Osteoblast (primary cell): ENCODE data around the gene ING5. TPM values are rescaled to one million over a fixed set of nuclear protein-coding genes. Genes with fewer than 3 reads are reported as not detected.
A peak's percentile ranks its signal among the peaks of the same experiment; 100 is the strongest.

Experiments used
- DNase-seq: peaks from one replicate; pipeline ENCODE4 v3.0.0; 2011; ENCODE audit warnings: low spot score, mixed read lengths; ENCODE audit not compliant: insufficient read length; ENCODE audit errors: missing footprints
- H2AFZ ChIP-seq: 2 replicates; pipeline ENCODE4 v1.6.0; 2011; ENCODE audit warnings: mild to moderate bottlenecking, low read length
- H3K27ac ChIP-seq: 2 replicates; pipeline ENCODE4 v1.5.1; 2011; ENCODE audit warnings: mild to moderate bottlenecking, low read depth, low read length, moderate library complexity
- H3K27me3 ChIP-seq: 2 replicates; pipeline ENCODE4 v1.6.0; 2012; ENCODE audit warnings: mild to moderate bottlenecking, control low read depth, inconsistent platforms, low read length, moderate library complexity; ENCODE audit not compliant: insufficient read depth
- H3K36me3 ChIP-seq: 2 replicates; pipeline ENCODE4 v1.5.1; 2011; ENCODE audit warnings: mild to moderate bottlenecking, low read length, control low read depth, moderate library complexity; ENCODE audit not compliant: insufficient read depth
- H3K4me1 ChIP-seq: 2 replicates; pipeline ENCODE4 v1.5.1; 2011; ENCODE audit warnings: mild to moderate bottlenecking, low read length, control low read depth, moderate library complexity; ENCODE audit not compliant: insufficient read depth
- H3K4me2 ChIP-seq: 2 replicates; pipeline ENCODE4 v1.6.0; 2011; ENCODE audit warnings: mild to moderate bottlenecking, low read length; ENCODE audit not compliant: insufficient read depth
- H3K4me3 ChIP-seq: fragments of 200-600 bp; sonication (generic); 3 replicates; pipeline ENCODE4 v1.5.1; 2012; ENCODE audit warnings: mild to moderate bottlenecking, low read length, inconsistent platforms; ENCODE audit not compliant: insufficient read depth
- H3K79me2 ChIP-seq: 2 replicates; pipeline ENCODE4 v1.6.0; 2012; ENCODE audit warnings: mild to moderate bottlenecking, low read length, control low read depth, inconsistent platforms; ENCODE audit not compliant: insufficient read depth
- H3K9me3 ChIP-seq: 2 replicates; pipeline ENCODE4 v1.5.1; 2011; ENCODE audit warnings: low read depth, low read length, control low read depth
- H4K20me1 ChIP-seq: 2 replicates; pipeline ENCODE4 v1.6.0; 2012; ENCODE audit warnings: mild to moderate bottlenecking, low read length, control low read depth; ENCODE audit not compliant: insufficient read depth
- total RNA-seq: library from RNA; depleted of rRNA; stranded (reverse); fragments of >200 nt; gene quantifications from 2 replicates; pipeline ENCODE4 v1.2.3, GENCODE V29; 2012
- TF ChIP-seq, protein P1 (sequence below): IDR thresholded peaks from 2 replicates; pipeline ENCODE4 v1.5.1; 2011; ENCODE audit warnings: mild to moderate bottlenecking, low read depth, low read length, moderate library complexity; ENCODE audit errors: extremely low read depth

ING5 gene
- 16.6 and 18.6 TPM in 2 replicates for total RNA-seq

DNA sequence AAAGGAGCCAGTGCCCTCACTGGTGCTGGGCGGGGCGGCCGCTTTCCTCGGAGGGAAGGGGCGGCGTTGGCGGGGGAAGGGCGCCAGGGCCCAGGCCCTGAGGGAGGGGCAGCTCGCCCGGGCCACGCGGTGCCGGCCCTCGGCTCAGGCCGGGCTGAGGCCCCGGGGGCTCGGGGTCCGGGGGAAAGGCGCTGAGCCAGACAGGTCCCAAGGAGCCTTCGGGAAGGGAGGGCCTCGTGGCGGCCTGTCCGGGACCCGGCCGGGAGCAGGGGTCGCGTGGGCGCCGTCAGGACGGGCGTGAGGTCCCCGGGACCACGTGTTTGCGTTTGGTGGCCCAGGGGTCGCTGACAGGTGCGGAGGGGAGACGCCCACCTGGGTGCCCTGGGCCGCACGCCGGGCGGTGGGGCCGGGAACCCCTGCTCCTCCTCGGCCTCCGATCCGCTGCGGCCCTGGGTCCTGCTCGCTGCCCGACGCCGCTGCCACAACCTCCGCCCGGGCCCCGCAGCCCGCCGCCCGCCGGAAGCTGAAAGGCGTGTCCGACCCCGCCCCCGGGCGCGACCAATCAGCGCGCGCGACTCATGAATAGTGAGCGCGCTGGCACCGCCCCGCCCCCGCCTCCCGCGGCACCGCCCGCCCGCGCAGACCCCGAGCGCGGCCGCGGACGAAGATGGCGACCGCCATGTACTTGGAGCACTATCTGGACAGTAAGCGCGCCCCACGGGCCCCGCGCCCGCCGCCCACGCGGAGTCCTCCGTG is at the start of gene ING5:
Gene ING5, plus strand, starts transcription at position 641 of the 756 bp plus-strand sequence. Its CDS starts 27 bp downstream, at position 668.
- TF ChIP-seq, protein P1, sequence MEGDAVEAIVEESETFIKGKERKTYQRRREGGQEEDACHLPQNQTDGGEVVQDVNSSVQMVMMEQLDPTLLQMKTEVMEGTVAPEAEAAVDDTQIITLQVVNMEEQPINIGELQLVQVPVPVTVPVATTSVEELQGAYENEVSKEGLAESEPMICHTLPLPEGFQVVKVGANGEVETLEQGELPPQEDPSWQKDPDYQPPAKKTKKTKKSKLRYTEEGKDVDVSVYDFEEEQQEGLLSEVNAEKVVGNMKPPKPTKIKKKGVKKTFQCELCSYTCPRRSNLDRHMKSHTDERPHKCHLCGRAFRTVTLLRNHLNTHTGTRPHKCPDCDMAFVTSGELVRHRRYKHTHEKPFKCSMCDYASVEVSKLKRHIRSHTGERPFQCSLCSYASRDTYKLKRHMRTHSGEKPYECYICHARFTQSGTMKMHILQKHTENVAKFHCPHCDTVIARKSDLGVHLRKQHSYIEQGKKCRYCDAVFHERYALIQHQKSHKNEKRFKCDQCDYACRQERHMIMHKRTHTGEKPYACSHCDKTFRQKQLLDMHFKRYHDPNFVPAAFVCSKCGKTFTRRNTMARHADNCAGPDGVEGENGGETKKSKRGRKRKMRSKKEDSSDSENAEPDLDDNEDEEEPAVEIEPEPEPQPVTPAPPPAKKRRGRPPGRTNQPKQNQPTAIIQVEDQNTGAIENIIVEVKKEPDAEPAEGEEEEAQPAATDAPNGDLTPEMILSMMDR, result no peak
- H3K9me3 ChIP-seq, result no peaks in the 10 kb centered on the region
- peaks cover 19% of the 10 kb centered on the region for H3K79me2 ChIP-seq
- H3K27me3 ChIP-seq, result no peaks in the 10 kb centered on the region
- H3K4me3 ChIP-seq, result peak within 1 kb of the TSS; percentile 94
- H3K4me1 ChIP-seq, result peaks cover 9% of the 10 kb centered on the region
- peak within 1 kb of the TSS; percentile 70 for H2AFZ ChIP-seq
- peak; percentile 98 for DNase-seq
- peaks cover 10% of the 10 kb centered on the region for H4K20me1 ChIP-seq
- H3K4me2 ChIP-seq, result peak within 1 kb of the TSS; percentile 98
- peaks cover 12% of the 10 kb centered on the region for H3K36me3 ChIP-seq
- H3K27ac ChIP-seq, result peak within 1 kb of the TSS; percentile 69

DNA sequence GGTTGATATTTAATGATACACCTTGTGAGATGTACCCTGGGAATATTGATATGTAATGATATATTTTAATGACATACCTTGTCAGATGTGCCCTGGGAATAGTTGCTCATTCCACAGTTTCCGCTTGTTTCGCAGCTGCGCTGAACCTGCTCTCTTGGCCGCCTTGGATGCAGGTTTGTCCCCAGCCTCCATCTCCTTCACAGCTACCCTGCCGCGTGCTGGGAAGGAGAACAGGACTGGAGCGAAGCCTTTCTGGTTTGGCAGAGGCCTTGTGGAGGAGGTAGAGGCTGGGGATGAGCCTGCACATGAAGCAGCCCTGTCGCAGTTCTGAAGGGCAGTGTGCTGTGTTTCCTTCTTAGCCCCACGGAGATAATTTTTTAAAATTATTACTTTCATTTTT is 49.7 kb upstream of the ING5 start:
- Histone ChIP-seq H4K20me1 (peaks cover 42% of the 10 kb centered on the region), H3K4me3 (no peak overlapping the region), H3K79me2 (peaks cover 55% of the 10 kb centered on the region), H2AFZ (no peak overlapping the region), H3K36me3 (peaks cover 40% of the 10 kb centered on the region), H3K9me3 (no peaks in the 10 kb centered on the region), H3K4me1 (no peaks in the 10 kb centered on the region), H3K27ac (no peak overlapping the region), H3K4me2 (no peak overlapping the region), H3K27me3 (no peaks in the 10 kb centered on the region)
- no peak for DNase-seq
- TF ChIP-seq, protein P1, result no peak

DNA sequence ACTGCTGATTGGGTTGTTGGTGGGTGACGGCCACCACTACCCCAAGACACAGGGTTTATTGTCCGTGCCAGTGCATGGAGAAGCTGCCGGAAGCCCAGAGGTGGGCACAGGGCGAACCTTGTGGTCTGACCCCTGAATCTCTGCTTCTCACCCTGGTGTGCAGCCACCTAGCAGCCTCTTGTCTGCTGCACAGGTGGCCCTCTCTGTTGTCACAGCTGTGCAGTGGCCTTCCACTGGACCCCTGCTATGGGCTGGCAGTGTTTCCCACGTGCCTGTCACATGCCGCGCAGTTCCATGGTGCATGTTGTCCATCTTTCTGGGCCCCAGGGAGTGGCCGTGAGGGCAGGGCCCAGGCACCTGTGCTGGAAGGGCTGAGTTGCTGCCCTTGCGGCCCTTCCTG is 49.1 kb upstream of the ING5 start:
- H3K4me3 ChIP-seq, result no peak overlapping the region
- H3K36me3 ChIP-seq, result peaks cover 42% of the 10 kb centered on the region
- H2AFZ ChIP-seq, result no peak overlapping the region
- peaks cover 41% of the 10 kb centered on the region for H4K20me1 ChIP-seq
- H3K4me2 ChIP-seq, result no peak overlapping the region
- H3K27me3 ChIP-seq, result no peaks in the 10 kb centered on the region
- H3K79me2 ChIP-seq, result peaks cover 54% of the 10 kb centered on the region
- TF ChIP-seq, protein P1, result no peak
- H3K27ac ChIP-seq, result no peak overlapping the region
- no peaks in the 10 kb centered on the region for H3K4me1 ChIP-seq
- no peak for DNase-seq
- no peaks in the 10 kb centered on the region for H3K9me3 ChIP-seq

DNA sequence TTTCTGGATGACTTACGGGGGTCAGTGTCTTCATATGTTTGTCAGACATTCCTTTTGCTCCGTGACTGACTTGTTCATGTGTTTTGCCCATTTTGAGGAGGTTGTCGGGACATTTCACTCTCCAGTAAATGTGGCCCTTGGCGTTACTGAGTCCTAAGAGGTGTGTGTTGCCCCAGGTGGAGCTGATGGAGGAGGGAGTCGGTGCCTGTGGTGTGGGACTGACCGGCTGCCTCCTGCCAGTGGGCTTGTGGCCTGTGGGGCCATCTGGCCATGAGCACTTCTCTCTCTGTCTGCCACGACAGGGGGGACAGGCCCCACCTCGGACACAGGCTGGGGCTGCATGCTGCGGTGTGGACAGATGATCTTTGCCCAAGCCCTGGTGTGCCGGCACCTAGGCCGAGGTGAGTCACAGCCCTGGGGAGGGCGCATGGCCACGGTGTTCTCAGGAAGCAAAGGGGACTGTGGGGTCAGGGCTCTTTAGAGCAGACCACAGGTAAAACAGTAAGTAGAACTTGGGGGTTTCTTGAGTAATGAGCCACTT is 48.6 kb upstream of the ING5 start:
- TF ChIP-seq, protein P1, result no peak
- Histone ChIP-seq H3K27ac (no peak overlapping the region), H3K4me1 (no peaks in the 10 kb centered on the region), H3K36me3 (peaks cover 45% of the 10 kb centered on the region), H3K4me2 (no peak overlapping the region), H3K9me3 (no peaks in the 10 kb centered on the region), H2AFZ (no peak overlapping the region), H3K27me3 (no peaks in the 10 kb centered on the region), H4K20me1 (peaks cover 37% of the 10 kb centered on the region), H3K79me2 (peaks cover 49% of the 10 kb centered on the region), H3K4me3 (no peak overlapping the region)
- DNase-seq, result no peak
